A549 (cell line): ENCODE measurements around the gene ARFGEF3.

Experiments
- CHD4 ChIP-seq: fragments of 200-600 bp; sonication (generic); IDR thresholded peaks from 2 replicates; pipeline ENCODE4 v1.6.1; 2016; ENCODE audit warnings: antibody characterized with exemption, mild to moderate bottlenecking, borderline replicate concordance
- CTCF ChIP-seq: fragments of >200 bp; sonication (Bioruptor Twin); formaldehyde crosslinking; IDR thresholded peaks from 3 replicates; pipeline ENCODE4 v1.5.1; 2016
- EP300 ChIP-seq, 2 experiments: fragments of >200 bp; sonication (Bioruptor Twin); formaldehyde crosslinking; IDR thresholded peaks; 2 replicates in 1 of 2; 3 replicates in 1 of 2; pipeline ENCODE4 v1.6.1; 2016 to 2017
- JUN ChIP-seq, 2 experiments: fragments of >200 bp; sonication (Bioruptor Twin); formaldehyde crosslinking; IDR thresholded peaks; 2 replicates in 1 of 2; 3 replicates in 1 of 2; pipeline ENCODE4 v1.6.1; 2016 to 2017
- JUNB ChIP-seq: fragments of >200 bp; sonication (Bioruptor Twin); formaldehyde crosslinking; IDR thresholded peaks from 2 replicates; pipeline ENCODE4 v1.6.1; 2016
- MAFK ChIP-seq: fragments of 450-650 bp; IDR thresholded peaks from 2 replicates; pipeline ENCODE4 v1.6.1; 2014; ENCODE audit not compliant: partially characterized antibody
- MAX ChIP-seq: IDR thresholded peaks from 2 replicates; pipeline ENCODE4 v1.6.1; 2012
- MAZ ChIP-seq: fragments of 150-350 bp; IDR thresholded peaks from 2 replicates; pipeline ENCODE4 v1.6.1; 2014; ENCODE audit warnings: antibody characterized with exemption, low read depth, low read length, borderline replicate concordance
- TFCP2L1 ChIP-seq: fragments of 250-450 bp; sonication (Bioruptor Pico); IDR thresholded peaks from 2 replicates; pipeline ENCODE4 v1.5.0; 2021; ENCODE audit warnings: mild to moderate bottlenecking
- ZSCAN20 ChIP-seq: fragments of 250-450 bp; sonication (Bioruptor Pico); IDR thresholded peaks from 2 replicates; pipeline ENCODE4 v1.8.0; 2022; ENCODE audit warnings: mild to moderate bottlenecking, moderate library complexity
- TF ChIP-seq, protein P1 (sequence below): IDR thresholded peaks from 2 replicates; pipeline ENCODE4 v1.6.1; 2012
- TF ChIP-seq, protein P2 (sequence below): fragments of 150-350 bp; IDR thresholded peaks from 2 replicates; pipeline ENCODE4 v1.6.1; 2014; ENCODE audit warnings: low read depth, mild to moderate bottlenecking, low read length

GRCh38 chr6:138242987-138243592, 81.4 kb downstream of the ARFGEF3 start:
- TF ChIP-seq CTCF (no peak), EP300 (IDR thresholded peaks at IDR 0.05) (no peak), JUN (IDR thresholded peaks at IDR 0.05) (no peak), TFCP2L1 (CRISPR knock-in tag) (no peak), JUNB (no peak), MAFK (no peak), MAZ (no peak), MAX (no peak), CHD4 (no peak), ZSCAN20 (no peak)
- TF ChIP-seq, protein P1, sequence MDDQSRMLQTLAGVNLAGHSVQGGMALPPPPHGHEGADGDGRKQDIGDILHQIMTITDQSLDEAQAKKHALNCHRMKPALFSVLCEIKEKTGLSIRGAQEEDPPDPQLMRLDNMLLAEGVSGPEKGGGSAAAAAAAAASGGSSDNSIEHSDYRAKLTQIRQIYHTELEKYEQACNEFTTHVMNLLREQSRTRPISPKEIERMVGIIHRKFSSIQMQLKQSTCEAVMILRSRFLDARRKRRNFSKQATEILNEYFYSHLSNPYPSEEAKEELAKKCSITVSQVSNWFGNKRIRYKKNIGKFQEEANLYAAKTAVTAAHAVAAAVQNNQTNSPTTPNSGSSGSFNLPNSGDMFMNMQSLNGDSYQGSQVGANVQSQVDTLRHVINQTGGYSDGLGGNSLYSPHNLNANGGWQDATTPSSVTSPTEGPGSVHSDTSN = no peak
- TF ChIP-seq, protein P2, sequence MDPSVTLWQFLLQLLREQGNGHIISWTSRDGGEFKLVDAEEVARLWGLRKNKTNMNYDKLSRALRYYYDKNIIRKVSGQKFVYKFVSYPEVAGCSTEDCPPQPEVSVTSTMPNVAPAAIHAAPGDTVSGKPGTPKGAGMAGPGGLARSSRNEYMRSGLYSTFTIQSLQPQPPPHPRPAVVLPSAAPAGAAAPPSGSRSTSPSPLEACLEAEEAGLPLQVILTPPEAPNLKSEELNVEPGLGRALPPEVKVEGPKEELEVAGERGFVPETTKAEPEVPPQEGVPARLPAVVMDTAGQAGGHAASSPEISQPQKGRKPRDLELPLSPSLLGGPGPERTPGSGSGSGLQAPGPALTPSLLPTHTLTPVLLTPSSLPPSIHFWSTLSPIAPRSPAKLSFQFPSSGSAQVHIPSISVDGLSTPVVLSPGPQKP = no peak
